HEK293 (cell line): ENCODE data around the gene IGSF23.

Source experiments
- CTCF ChIA-PET: fragments of 350-600 bp; formaldehyde crosslinking; extraction: SDS; loops from one replicate; lab custom pipeline; 2021; ENCODE audit warnings: antibody characterized with exemption; lab: Yijun Ruan, JAX
- POLR2A ChIA-PET: fragments of 300-600 bp; formaldehyde crosslinking; extraction: SDS; loops from one replicate; lab custom pipeline; 2020; ENCODE audit warnings: antibody characterized with exemption, inconsistent platforms; lab: Yijun Ruan, JAX
- H3K27ac ChIP-seq: fragments of 200-500 bp; sonication (Bioruptor generic); 2 replicates; pipeline ENCODE4 v1.5.1; 2014; ENCODE audit warnings: low read depth, low read length, control low read depth, inconsistent platforms; ENCODE audit errors: extremely low read depth
- H3K36me3 ChIP-seq, 2 experiments: fragments of 200-500 bp in 1 of 2; sonication (Bioruptor generic) in 1 of 2; 1 replicate in 1 of 2; 2 replicates in 1 of 2; pipeline ENCODE4 v1.5.1; 2014 to 2017; ENCODE audit warnings: inconsistent platforms in 2 of 2, low read length in 2 of 2; ENCODE audit not compliant: control insufficient read depth in 2 of 2, insufficient read depth in 1 of 2
- H3K4me1 ChIP-seq: fragments of 200-500 bp; sonication (Bioruptor generic); 2 replicates; pipeline ENCODE4 v1.5.1; 2014; ENCODE audit warnings: mild to moderate bottlenecking, low read length, inconsistent platforms; ENCODE audit not compliant: control insufficient read depth, insufficient read depth
- H3K4me3 ChIP-seq: 2 replicates; pipeline ENCODE4 v1.5.1; 2011; ENCODE audit warnings: low read depth, mild to moderate bottlenecking, control low read depth, low read length, moderate library complexity
- H3K9me3 ChIP-seq: fragments of 200-500 bp; sonication (Bioruptor generic); 2 replicates; pipeline ENCODE4 v1.5.1; 2014; ENCODE audit warnings: low read depth, low read length, inconsistent platforms; ENCODE audit not compliant: control insufficient read depth, insufficient read depth
- GLI2 ChIP-seq: fragments of 450-650 bp; formaldehyde crosslinking; IDR thresholded peaks from 2 replicates; pipeline ENCODE4; 2017; ENCODE audit warnings: missing biosample characterization, missing genetic modification characterization, low read depth, borderline replicate concordance
- KLF7 ChIP-seq: fragments of 450-650 bp; formaldehyde crosslinking; IDR thresholded peaks from 2 replicates; pipeline ENCODE4 v1.5.1; 2016; ENCODE audit warnings: missing biosample characterization, missing genetic modification characterization, borderline replicate concordance
- MYNN ChIP-seq: fragments of 450-650 bp; formaldehyde crosslinking; IDR thresholded peaks from 2 replicates; pipeline ENCODE4 v1.5.1; 2016; ENCODE audit warnings: missing biosample characterization, missing genetic modification characterization, borderline replicate concordance
- MZF1 ChIP-seq: fragments of 450-650 bp; formaldehyde crosslinking; IDR thresholded peaks from 2 replicates; pipeline ENCODE4 v1.5.1; 2017; ENCODE audit warnings: missing biosample characterization, missing genetic modification characterization, borderline replicate concordance
- PRDM1 ChIP-seq: fragments of 450-650 bp; formaldehyde crosslinking; IDR thresholded peaks from 2 replicates; pipeline ENCODE4; 2016; ENCODE audit warnings: missing biosample characterization, missing genetic modification characterization
- YY1 ChIP-seq: fragments of 450-650 bp; formaldehyde crosslinking; IDR thresholded peaks from 2 replicates; pipeline ENCODE4 v1.5.1; 2018; ENCODE audit warnings: missing biosample characterization, missing genetic modification characterization
- ZBTB21 ChIP-seq: fragments of 450-650 bp; formaldehyde crosslinking; IDR thresholded peaks from 2 replicates; pipeline ENCODE4 v1.5.1; 2017; ENCODE audit warnings: missing biosample characterization, missing genetic modification characterization
- ZFP37 ChIP-seq: fragments of 450-650 bp; formaldehyde crosslinking; IDR thresholded peaks from 2 replicates; pipeline ENCODE4 v1.5.1; 2016; ENCODE audit warnings: missing biosample characterization, missing genetic modification characterization
- ZNF140 ChIP-seq: fragments of 450-650 bp; formaldehyde crosslinking; IDR thresholded peaks from 2 replicates; pipeline ENCODE4 v1.5.1; 2016; ENCODE audit warnings: missing biosample characterization, missing genetic modification characterization
- ZNF248 ChIP-seq: fragments of 450-650 bp; formaldehyde crosslinking; IDR thresholded peaks from 2 replicates; pipeline ENCODE4 v1.5.1; 2017; ENCODE audit warnings: missing biosample characterization, missing genetic modification characterization
- ZNF391 ChIP-seq: fragments of 450-650 bp; formaldehyde crosslinking; IDR thresholded peaks from 2 replicates; pipeline ENCODE4 v1.5.1; 2016; ENCODE audit warnings: low read depth, missing biosample characterization, missing genetic modification characterization, borderline replicate concordance
- ZNF48 ChIP-seq: fragments of 450-650 bp; formaldehyde crosslinking; IDR thresholded peaks from 2 replicates; pipeline ENCODE4 v1.5.1; 2016; ENCODE audit warnings: missing biosample characterization, missing genetic modification characterization
- ZNF529 ChIP-seq: fragments of 450-650 bp; formaldehyde crosslinking; IDR thresholded peaks from 2 replicates; pipeline ENCODE4 v1.5.1; 2017; ENCODE audit warnings: missing genetic modification characterization, missing biosample characterization; ENCODE audit not compliant: insufficient replicate concordance
- ZNF600 ChIP-seq: fragments of 450-650 bp; formaldehyde crosslinking; IDR thresholded peaks from 2 replicates; pipeline ENCODE4 v1.5.1; 2016; ENCODE audit warnings: missing biosample characterization, missing genetic modification characterization
- ZNF621 ChIP-seq: fragments of 450-650 bp; formaldehyde crosslinking; IDR thresholded peaks from 2 replicates; pipeline ENCODE4 v1.5.1; 2017; ENCODE audit warnings: missing biosample characterization, missing genetic modification characterization
- ZNF623 ChIP-seq: fragments of 450-650 bp; formaldehyde crosslinking; IDR thresholded peaks from 2 replicates; pipeline ENCODE4 v1.5.1; 2016; ENCODE audit warnings: missing biosample characterization, missing genetic modification characterization
- ZXDB ChIP-seq: fragments of 450-650 bp; formaldehyde crosslinking; IDR thresholded peaks from 2 replicates; pipeline ENCODE4 v1.5.1; 2016; ENCODE audit warnings: missing biosample characterization, missing genetic modification characterization
- TF ChIP-seq, protein P1 (sequence below): fragments of 450-650 bp; formaldehyde crosslinking; IDR thresholded peaks from 2 replicates; pipeline ENCODE4 v1.5.1; 2016; ENCODE audit warnings: missing biosample characterization, missing genetic modification characterization
- TF ChIP-seq, protein P2 (sequence below): fragments of 450-650 bp; formaldehyde crosslinking; IDR thresholded peaks from 2 replicates; pipeline ENCODE4 v1.5.1; 2017; ENCODE audit warnings: missing biosample characterization, missing genetic modification characterization
- TF ChIP-seq, protein P3 (sequence below): fragments of 450-650 bp; formaldehyde crosslinking; IDR thresholded peaks from 2 replicates; pipeline ENCODE4 v1.5.1; 2016; ENCODE audit warnings: missing biosample characterization, missing genetic modification characterization
- TF ChIP-seq, protein P4 (sequence below): fragments of 450-650 bp; formaldehyde crosslinking; IDR thresholded peaks from 2 replicates; pipeline ENCODE4 v1.5.1; 2016; ENCODE audit warnings: missing biosample characterization, missing genetic modification characterization

IGSF23 gene

DNA sequence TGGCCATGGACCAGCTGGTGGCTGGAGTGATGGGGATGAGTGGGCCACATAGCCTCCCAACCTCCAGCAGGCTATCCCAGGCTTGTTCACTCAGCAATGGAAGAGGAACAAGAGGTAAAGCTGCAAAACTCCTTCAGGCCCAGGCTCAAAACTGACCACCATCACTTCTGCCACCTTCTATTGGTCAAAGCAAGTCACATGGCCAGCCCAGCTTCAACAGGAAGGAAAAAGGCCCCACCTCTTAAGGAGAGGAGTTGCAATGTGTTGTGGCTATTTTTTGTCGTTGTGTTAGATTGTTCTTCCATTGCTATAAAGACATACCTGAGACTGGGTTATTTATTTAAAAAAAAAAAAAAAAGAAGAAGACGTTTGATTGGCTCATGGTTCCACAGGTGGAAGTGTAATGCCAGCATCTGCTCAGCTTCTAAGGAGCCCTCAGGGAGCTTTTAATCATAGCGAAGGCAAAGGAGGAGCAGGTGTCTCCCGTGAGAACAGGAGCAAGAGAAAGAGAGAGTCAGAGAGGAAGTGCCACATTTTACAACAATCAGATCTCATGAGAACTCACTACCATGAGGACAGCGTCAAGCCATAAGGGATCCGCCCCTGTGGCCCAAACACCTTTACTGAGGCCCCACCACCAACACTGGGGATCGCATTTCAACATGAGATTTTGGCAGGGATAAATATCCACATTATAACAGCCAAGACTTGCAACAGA is 5.4 kb downstream of the IGSF23 start:
- Histone ChIP-seq H3K4me3 (no peak overlapping the region), H3K27ac (no peak overlapping the region), H3K4me1 (no peaks in the 10 kb centered on the region), H3K36me3 (no peaks in the 10 kb centered on the region), H3K9me3 (no peaks in the 10 kb centered on the region)
- TF ChIP-seq GLI2 = no peak
- no peak for TF ChIP-seq KLF7 (tag by site-specific recombination)
- TF ChIP-seq, protein P1, sequence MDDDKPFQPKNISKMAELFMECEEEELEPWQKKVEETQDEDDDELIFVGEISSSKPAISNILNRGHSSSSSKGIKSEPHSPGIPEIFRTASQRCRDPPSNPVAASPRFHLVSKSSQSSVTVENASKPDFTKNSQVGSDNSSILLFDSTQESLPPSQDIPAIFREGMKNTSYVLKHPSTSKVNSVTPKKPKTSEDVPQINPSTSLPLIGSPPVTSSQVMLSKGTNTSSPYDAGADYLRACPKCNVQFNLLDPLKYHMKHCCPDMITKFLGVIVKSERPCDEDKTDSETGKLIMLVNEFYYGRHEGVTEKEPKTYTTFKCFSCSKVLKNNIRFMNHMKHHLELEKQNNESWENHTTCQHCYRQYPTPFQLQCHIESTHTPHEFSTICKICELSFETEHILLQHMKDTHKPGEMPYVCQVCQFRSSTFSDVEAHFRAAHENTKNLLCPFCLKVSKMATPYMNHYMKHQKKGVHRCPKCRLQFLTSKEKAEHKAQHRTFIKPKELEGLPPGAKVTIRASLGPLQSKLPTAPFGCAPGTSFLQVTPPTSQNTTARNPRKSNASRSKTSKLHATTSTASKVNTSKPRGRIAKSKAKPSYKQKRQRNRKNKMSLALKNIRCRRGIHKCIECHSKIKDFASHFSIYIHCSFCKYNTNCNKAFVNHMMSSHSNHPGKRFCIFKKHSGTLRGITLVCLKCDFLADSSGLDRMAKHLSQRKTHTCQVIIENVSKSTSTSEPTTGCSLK = no peak
- no peak for TF ChIP-seq ZNF623 (tag by site-specific recombination)
- TF ChIP-seq, protein P2, sequence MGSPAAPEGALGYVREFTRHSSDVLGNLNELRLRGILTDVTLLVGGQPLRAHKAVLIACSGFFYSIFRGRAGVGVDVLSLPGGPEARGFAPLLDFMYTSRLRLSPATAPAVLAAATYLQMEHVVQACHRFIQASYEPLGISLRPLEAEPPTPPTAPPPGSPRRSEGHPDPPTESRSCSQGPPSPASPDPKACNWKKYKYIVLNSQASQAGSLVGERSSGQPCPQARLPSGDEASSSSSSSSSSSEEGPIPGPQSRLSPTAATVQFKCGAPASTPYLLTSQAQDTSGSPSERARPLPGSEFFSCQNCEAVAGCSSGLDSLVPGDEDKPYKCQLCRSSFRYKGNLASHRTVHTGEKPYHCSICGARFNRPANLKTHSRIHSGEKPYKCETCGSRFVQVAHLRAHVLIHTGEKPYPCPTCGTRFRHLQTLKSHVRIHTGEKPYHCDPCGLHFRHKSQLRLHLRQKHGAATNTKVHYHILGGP (tag by site-specific recombination) = no peak
- TF ChIP-seq ZNF248 (tag by site-specific recombination) = no peak
- no peak for TF ChIP-seq ZNF621 (tag by site-specific recombination)
- TF ChIP-seq, protein P3, sequence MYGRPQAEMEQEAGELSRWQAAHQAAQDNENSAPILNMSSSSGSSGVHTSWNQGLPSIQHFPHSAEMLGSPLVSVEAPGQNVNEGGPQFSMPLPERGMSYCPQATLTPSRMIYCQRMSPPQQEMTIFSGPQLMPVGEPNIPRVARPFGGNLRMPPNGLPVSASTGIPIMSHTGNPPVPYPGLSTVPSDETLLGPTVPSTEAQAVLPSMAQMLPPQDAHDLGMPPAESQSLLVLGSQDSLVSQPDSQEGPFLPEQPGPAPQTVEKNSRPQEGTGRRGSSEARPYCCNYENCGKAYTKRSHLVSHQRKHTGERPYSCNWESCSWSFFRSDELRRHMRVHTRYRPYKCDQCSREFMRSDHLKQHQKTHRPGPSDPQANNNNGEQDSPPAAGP (tag by site-specific recombination) = no peak
- TF ChIP-seq, protein P4, sequence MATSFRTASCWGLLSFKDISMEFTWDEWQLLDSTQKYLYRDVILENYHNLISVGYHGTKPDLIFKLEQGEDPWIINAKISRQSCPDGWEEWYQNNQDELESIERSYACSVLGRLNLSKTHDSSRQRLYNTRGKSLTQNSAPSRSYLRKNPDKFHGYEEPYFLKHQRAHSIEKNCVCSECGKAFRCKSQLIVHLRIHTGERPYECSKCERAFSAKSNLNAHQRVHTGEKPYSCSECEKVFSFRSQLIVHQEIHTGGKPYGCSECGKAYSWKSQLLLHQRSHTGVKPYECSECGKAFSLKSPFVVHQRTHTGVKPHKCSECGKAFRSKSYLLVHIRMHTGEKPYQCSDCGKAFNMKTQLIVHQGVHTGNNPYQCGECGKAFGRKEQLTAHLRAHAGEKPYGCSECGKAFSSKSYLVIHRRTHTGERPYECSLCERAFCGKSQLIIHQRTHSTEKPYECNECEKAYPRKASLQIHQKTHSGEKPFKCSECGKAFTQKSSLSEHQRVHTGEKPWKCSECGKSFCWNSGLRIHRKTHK (tag by site-specific recombination) = no peak
- TF ChIP-seq ZFP37 = no peak
- TF ChIP-seq YY1 (tag by site-specific recombination) = no peak
- no peak for TF ChIP-seq ZNF48 (tag by site-specific recombination)
- TF ChIP-seq ZXDB (tag by site-specific recombination) = no peak
- no peak for TF ChIP-seq MYNN (tag by site-specific recombination)
- TF ChIP-seq ZNF529 (tag by site-specific recombination) = no peak
- TF ChIP-seq MZF1 (tag by site-specific recombination) = no peak
- TF ChIP-seq ZNF140 (tag by site-specific recombination) = no peak
- no peak for TF ChIP-seq ZNF600
- POLR2A ChIA-PET = interaction anchor here (0.6 to 1.0 kb wide), 2 partner anchors 25 to 94 kb away, joined by 3 to 4 read pairs; partner anchors contain the start of gene PVR
- CTCF ChIA-PET = interaction anchor here (1.2 to 2.4 kb wide), 4 partner anchors 9 to 47 kb away, joined by 3 to 8 read pairs (median 4); no protein-coding TSS in a partner anchor

DNA sequence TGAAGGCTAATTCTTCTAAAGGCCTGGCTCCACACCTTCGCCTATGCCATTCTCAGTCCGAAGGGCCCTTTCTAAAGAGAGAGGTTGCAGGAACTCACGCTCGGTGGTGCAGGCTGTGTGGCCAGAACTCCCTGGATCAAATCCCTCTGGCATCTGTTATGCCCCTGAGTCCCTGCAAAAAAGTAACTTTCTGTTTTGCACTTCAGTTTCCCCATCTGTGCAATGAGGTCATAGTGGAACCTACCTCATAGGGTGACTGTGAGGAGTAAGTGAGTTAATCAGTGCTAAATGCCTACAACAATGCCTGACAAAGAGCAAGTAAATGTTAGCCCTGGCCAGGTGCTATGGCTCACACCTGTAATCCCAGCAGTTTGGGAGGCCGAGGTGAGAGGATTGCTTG is 7.3 kb downstream of the IGSF23 start:
- POLR2A ChIA-PET = no interaction called here
- CTCF ChIA-PET = no interaction called here

More for the DNA sequence above, 7.3 kb downstream of the IGSF23 start:
- Histone ChIP-seq H3K27ac (no peak overlapping the region), H3K4me3 (no peak overlapping the region), H3K36me3 (no peaks in the 10 kb centered on the region), H3K4me1 (no peaks in the 10 kb centered on the region), H3K9me3 (no peaks in the 10 kb centered on the region)
- 0 out of 2 replicates have a peak, but pooled peaks have one; percentile 21 for TF ChIP-seq ZBTB21 (tag by site-specific recombination)
- TF ChIP-seq PRDM1 = no peak
- no peak for TF ChIP-seq ZNF391 (tag by site-specific recombination)
